ENCODE data around the gene RBM28. TPM values are rescaled to one million over a fixed set of nuclear protein-coding genes. Genes with fewer than 3 reads are reported as not detected.

Gene RBM28
- polyA plus RNA-seq, 1 experiment: 14.8 TPM

GRCh38 chr7:128356546-128357216 is 13.0 kb upstream of the RBM28 start:
- ChIA-PET CTCF (interaction anchor here (0.5 to 4.6 kb wide), 7 partner anchors 9 to 105 kb away, joined by 3 to 35 read pairs (median 5); partner anchors contain the start of gene RBM28), POLR2A (no interaction called here)
- Histone ChIP-seq H3K4me3 (ENCODE audit: low read depth, low read length) (no peak overlapping the region), H3K36me3 (ENCODE audit: control insufficient read depth, insufficient read depth, low read length) (no peaks in the 10 kb centered on the region), H3K27me3 (ENCODE audit: control insufficient read depth, insufficient read depth, low read length) (peaks cover 47% of the 10 kb centered on the region)
- no peak for DNase-seq (ENCODE audit: low read depth)
- TF ChIP-seq, protein P1, sequence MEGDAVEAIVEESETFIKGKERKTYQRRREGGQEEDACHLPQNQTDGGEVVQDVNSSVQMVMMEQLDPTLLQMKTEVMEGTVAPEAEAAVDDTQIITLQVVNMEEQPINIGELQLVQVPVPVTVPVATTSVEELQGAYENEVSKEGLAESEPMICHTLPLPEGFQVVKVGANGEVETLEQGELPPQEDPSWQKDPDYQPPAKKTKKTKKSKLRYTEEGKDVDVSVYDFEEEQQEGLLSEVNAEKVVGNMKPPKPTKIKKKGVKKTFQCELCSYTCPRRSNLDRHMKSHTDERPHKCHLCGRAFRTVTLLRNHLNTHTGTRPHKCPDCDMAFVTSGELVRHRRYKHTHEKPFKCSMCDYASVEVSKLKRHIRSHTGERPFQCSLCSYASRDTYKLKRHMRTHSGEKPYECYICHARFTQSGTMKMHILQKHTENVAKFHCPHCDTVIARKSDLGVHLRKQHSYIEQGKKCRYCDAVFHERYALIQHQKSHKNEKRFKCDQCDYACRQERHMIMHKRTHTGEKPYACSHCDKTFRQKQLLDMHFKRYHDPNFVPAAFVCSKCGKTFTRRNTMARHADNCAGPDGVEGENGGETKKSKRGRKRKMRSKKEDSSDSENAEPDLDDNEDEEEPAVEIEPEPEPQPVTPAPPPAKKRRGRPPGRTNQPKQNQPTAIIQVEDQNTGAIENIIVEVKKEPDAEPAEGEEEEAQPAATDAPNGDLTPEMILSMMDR (IDR thresholded peaks at IDR 0.05; ENCODE audit: insufficient read depth, low read depth, low read length): no peak

GRCh38 chr7:128353610-128354009 is 9.9 kb upstream of the RBM28 start:
- CTCF ChIA-PET: interaction anchor here (0.6 to 2.0 kb wide), 5 partner anchors 9 to 73 kb away, joined by 3 to 7 read pairs (median 3); no protein-coding TSS in a partner anchor
- POLR2A ChIA-PET: no interaction called here
- Histone ChIP-seq H3K36me3 (ENCODE audit: control insufficient read depth, insufficient read depth, low read length) (no peaks in the 10 kb centered on the region), H3K4me3 (ENCODE audit: low read depth, low read length) (no peak overlapping the region), H3K27me3 (ENCODE audit: control insufficient read depth, insufficient read depth, low read length) (peaks cover 49% of the 10 kb centered on the region)
- no peak for DNase-seq (ENCODE audit: low read depth)
- TF ChIP-seq, protein P1 (IDR thresholded peaks at IDR 0.05; ENCODE audit: insufficient read depth, low read depth, low read length): no peak

DNA sequence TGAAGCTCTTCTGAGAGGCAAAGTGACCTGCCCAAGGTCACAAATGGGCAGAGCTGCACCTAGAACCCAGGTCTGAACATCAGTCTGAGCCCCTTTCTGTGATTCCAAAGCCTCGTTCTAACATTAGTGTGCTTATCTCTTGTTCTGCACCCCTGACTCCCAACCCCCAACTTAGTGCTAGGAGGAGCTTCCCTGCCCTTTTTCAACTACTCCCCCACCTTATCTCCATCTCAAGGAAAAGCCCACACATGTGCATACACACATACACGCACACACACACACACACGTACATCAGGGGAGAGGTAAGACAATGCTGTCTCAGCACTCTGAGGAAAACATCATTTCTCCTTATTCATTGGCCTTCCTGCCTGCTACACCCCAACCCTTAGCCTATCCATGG is 9.5 kb upstream of the RBM28 start:
- peaks cover 50% of the 10 kb centered on the region for H3K27me3 ChIP-seq (ENCODE audit: control insufficient read depth, insufficient read depth, low read length)
- CTCF ChIA-PET: interaction anchor here (0.7 to 2.0 kb wide), 5 partner anchors 30 to 478 kb away, joined by 3 to 7 read pairs (median 3); no protein-coding TSS in a partner anchor
- no peak for DNase-seq (ENCODE audit: low read depth)

DNA sequence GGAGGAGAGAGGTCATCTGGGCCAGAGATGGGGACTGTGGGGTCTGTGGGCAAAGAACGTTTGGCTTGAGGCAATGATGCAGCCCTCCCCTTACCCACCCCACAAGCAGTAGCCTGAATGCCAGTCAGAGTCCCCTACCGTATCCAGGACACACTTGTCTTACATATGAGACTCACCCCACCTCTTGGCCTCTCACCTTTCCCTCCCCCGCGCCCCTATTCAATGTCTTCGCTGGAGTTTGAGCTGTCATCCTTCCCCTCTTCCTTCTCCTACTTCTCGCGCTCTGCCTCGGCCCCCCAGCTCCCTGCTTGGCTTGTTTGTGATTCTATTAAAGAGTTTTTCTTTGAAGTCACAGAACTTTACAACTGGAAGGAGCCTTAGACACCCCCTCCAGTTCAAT is 8.9 kb upstream of the RBM28 start:
- DNase-seq (ENCODE audit: low read depth): no peak
- ChIA-PET CTCF (interaction anchor here (0.7 to 2.0 kb wide), 5 partner anchors 30 to 478 kb away, joined by 3 to 7 read pairs (median 3); no protein-coding TSS in a partner anchor), POLR2A (no interaction called here)
- Histone ChIP-seq H3K4me3 (ENCODE audit: low read depth, low read length) (no peak overlapping the region), H3K27me3 (ENCODE audit: control insufficient read depth, insufficient read depth, low read length) (peaks cover 48% of the 10 kb centered on the region), H3K36me3 (ENCODE audit: control insufficient read depth, insufficient read depth, low read length) (no peaks in the 10 kb centered on the region)
- TF ChIP-seq, protein P1 (IDR thresholded peaks at IDR 0.05; ENCODE audit: insufficient read depth, low read depth, low read length): no peak

More for the DNA sequence above, 9.5 kb upstream of the RBM28 start:
- no peaks in the 10 kb centered on the region for H3K36me3 ChIP-seq (ENCODE audit: control insufficient read depth, insufficient read depth, low read length)
- TF ChIP-seq, protein P1 (IDR thresholded peaks at IDR 0.05; ENCODE audit: insufficient read depth, low read depth, low read length): no peak
- H3K4me3 ChIP-seq (ENCODE audit: low read depth, low read length): no peak overlapping the region
- POLR2A ChIA-PET: no interaction called here

- Histone ChIP-seq H3K36me3 (ENCODE audit: control insufficient read depth, insufficient read depth, low read length) (no peaks in the 10 kb centered on the region), H3K4me3 (ENCODE audit: low read depth, low read length) (no peak overlapping the region), H3K27me3 (ENCODE audit: control insufficient read depth, insufficient read depth, low read length) (peaks cover 44% of the 10 kb centered on the region)
- CTCF ChIA-PET: interaction anchor here (2.0 to 5.4 kb wide), 2 partner anchors 35 to 73 kb away, joined by 7 to 67 read pairs; no protein-coding TSS in a partner anchor
- POLR2A ChIA-PET: no interaction called here
- DNase-seq (ENCODE audit: low read depth): no peak
- TF ChIP-seq, protein P1 (IDR thresholded peaks at IDR 0.05; ENCODE audit: insufficient read depth, low read depth, low read length): peak; percentile 38
Measured at GRCh38 chr7:128352153-128352537, 8.4 kb upstream of the RBM28 start.
